ENCODE results near the gene ARHGEF9. TPM values are rescaled to one million over a fixed set of nuclear protein-coding genes. Genes with fewer than 3 reads are reported as not detected.

The ARHGEF9 gene
- total and polyA plus RNA-seq, 10 of the 15 experiments (the other 5 are each of a cell fraction or from before 2014, with no cell fraction given): 3.2 to 25.2 (median 14.3) TPM

DNA sequence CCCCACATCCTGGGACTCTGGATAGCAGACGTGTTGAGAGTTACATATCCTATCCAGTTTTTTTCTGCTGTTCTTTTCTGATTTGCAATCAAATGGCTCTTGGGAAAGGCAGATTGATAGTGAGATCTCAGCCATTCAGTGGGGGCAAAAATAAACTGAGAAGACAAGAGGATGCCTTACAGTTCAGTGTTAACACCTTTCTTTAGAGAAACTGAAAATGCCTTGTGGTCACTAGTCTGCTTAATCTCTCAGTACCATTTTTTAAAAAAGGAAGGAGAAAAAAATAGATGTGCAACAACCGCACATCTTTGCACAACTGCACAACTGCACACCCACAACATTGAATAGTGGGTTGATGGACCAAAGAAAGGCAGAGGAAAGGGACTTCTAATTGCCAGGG lies 109.3 kb downstream of the ARHGEF9 start (continued):
- TF ChIP-seq, protein P1, sequence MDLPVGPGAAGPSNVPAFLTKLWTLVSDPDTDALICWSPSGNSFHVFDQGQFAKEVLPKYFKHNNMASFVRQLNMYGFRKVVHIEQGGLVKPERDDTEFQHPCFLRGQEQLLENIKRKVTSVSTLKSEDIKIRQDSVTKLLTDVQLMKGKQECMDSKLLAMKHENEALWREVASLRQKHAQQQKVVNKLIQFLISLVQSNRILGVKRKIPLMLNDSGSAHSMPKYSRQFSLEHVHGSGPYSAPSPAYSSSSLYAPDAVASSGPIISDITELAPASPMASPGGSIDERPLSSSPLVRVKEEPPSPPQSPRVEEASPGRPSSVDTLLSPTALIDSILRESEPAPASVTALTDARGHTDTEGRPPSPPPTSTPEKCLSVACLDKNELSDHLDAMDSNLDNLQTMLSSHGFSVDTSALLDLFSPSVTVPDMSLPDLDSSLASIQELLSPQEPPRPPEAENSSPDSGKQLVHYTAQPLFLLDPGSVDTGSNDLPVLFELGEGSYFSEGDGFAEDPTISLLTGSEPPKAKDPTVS (IDR thresholded peaks at IDR 0.05; ENCODE audit: low read depth, low read length): no peak

DNA sequence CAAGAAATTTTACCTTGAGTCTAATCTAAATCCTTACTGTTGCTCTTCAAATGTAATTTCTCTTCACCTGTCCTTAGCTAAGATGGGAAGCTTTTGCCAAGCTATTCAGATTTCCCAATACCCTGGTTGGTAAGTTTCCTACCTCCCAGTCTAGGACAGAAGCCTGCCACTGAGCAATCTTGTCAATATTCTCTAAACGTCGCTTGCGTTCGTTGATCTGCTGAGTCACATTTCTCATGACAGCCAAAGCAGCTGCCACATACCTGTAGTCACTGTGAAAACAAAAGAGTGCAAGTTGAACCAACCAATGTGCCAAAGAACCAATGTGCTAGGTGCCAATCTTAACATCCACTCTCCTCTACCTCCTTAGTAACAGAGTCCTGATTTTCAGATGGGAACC lies 111.1 kb downstream of the ARHGEF9 start:
- H3K79me2 ChIP-seq (ENCODE audit: control insufficient read depth, insufficient read depth, low read length): no peaks in the 10 kb centered on the region
- H3K27ac ChIP-seq (ENCODE audit: control insufficient read depth, insufficient read depth): no peak overlapping the region
- DNase-seq (ENCODE audit: low read depth, low spot score): no peak
- ChIA-PET POLR2A (no interaction called here), SMC1A (ENCODE audit: uncharacterized antibody, unreplicated experiment) (interaction anchor here (1.0 kb wide), 1 partner anchor 13 kb away, joined by 3 read pairs; no protein-coding TSS in a partner anchor), CTCF (interaction anchor here (0.7 to 2.0 kb wide), 2 partner anchors 13 to 16 kb away, joined by 3 to 7 read pairs; no protein-coding TSS in a partner anchor), RAD21 (ENCODE audit: unreplicated experiment) (no interaction called here)
- FAIRE-seq: no peak
- no peak for TF ChIP-seq TCF3 (IDR thresholded peaks at IDR 0.05; ENCODE audit: borderline replicate concordance, insufficient read depth, low read depth, low read length)
- H3K9me3 ChIP-seq (replicated peaks; ENCODE audit: control insufficient read depth, insufficient read depth, low read length): no peaks in the 10 kb centered on the region
- no peaks in the 10 kb centered on the region for H3K4me1 ChIP-seq (ENCODE audit: control insufficient read depth, insufficient read depth, low read length)
- ATAC-seq: no peak
- no TSS peak for BruUV-seq (replicated peaks)
- no peak overlapping the region for H3K4me3 ChIP-seq
- H3K36me3 ChIP-seq (ENCODE audit: control insufficient read depth in 2 of 2, insufficient read depth in 2 of 2, low read length in 1 of 2): peaks cover 0 to 3% of the 10 kb centered on the region in 2 experiments; a peak in 2 of 4 replicates
- no peak overlapping the region for H3K4me2 ChIP-seq (ENCODE audit: control insufficient read depth, insufficient read depth)
- no peak overlapping the region for H3K9ac ChIP-seq (ENCODE audit: control insufficient read depth, insufficient read depth, low read length)
- H2AFZ ChIP-seq (ENCODE audit: control insufficient read depth, low read depth, low read length): no peak overlapping the region
- in situ Hi-C loops (cut with MboI): no loop called here
- H4K20me1 ChIP-seq (ENCODE audit: control insufficient read depth, insufficient read depth): no peaks in the 10 kb centered on the region
- 83% methylated on average over 4 of the region's 4 CpGs for WGBS (ENCODE audit: insufficient coverage, insufficient replicate concordance, low lambda C conversion rate, missing lambda C conversion rate)
- H3K27me3 ChIP-seq (replicated peaks in 1 of 2; ENCODE audit: control insufficient read depth in 2 of 2, insufficient read depth in 2 of 2, low read length in 1 of 2): no peaks in the 10 kb centered on the region
- intact Hi-C loops (cut with micrococcal nuclease; ENCODE audit: unreplicated experiment): no loop called here

DNA sequence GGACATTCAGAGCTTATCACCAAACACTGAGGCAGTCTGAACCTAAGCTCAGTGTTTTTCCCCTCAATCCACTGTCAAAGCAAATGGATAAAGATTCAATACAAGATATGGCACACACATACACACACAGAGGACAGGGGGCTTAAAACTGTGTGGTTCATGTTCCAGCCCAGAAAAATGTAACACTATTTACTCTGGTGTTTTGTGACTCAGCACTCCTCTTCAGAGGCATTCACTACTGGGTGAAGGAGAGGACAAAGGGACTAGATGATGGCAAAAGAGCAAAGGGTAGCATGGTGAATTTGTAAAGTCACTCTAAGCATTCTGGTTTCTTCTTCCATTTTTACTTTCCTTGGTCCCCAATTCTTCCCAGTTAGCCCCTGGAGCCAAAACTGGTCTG lies 120.3 kb downstream of the ARHGEF9 start:
- no peaks in the 10 kb centered on the region for H3K9me3 ChIP-seq (replicated peaks; ENCODE audit: control insufficient read depth, insufficient read depth, low read length)
- BruUV-seq (replicated peaks): no TSS peak
- CTCF ChIA-PET: no interaction called here
- H4K20me1 ChIP-seq (ENCODE audit: control insufficient read depth, insufficient read depth): no peaks in the 10 kb centered on the region
- no peak for TF ChIP-seq CHD4 (IDR thresholded peaks at IDR 0.05)
- TF ChIP-seq, protein P2, sequence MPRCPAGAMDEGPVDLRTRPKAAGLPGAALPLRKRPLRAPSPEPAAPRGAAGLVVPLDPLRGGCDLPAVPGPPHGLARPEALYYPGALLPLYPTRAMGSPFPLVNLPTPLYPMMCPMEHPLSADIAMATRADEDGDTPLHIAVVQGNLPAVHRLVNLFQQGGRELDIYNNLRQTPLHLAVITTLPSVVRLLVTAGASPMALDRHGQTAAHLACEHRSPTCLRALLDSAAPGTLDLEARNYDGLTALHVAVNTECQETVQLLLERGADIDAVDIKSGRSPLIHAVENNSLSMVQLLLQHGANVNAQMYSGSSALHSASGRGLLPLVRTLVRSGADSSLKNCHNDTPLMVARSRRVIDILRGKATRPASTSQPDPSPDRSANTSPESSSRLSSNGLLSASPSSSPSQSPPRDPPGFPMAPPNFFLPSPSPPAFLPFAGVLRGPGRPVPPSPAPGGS (IDR thresholded peaks at IDR 0.05; ENCODE audit: borderline replicate concordance, insufficient read depth, low read depth, low read length, poor library complexity, severe bottlenecking): no peak
- TF ChIP-seq, protein P3, sequence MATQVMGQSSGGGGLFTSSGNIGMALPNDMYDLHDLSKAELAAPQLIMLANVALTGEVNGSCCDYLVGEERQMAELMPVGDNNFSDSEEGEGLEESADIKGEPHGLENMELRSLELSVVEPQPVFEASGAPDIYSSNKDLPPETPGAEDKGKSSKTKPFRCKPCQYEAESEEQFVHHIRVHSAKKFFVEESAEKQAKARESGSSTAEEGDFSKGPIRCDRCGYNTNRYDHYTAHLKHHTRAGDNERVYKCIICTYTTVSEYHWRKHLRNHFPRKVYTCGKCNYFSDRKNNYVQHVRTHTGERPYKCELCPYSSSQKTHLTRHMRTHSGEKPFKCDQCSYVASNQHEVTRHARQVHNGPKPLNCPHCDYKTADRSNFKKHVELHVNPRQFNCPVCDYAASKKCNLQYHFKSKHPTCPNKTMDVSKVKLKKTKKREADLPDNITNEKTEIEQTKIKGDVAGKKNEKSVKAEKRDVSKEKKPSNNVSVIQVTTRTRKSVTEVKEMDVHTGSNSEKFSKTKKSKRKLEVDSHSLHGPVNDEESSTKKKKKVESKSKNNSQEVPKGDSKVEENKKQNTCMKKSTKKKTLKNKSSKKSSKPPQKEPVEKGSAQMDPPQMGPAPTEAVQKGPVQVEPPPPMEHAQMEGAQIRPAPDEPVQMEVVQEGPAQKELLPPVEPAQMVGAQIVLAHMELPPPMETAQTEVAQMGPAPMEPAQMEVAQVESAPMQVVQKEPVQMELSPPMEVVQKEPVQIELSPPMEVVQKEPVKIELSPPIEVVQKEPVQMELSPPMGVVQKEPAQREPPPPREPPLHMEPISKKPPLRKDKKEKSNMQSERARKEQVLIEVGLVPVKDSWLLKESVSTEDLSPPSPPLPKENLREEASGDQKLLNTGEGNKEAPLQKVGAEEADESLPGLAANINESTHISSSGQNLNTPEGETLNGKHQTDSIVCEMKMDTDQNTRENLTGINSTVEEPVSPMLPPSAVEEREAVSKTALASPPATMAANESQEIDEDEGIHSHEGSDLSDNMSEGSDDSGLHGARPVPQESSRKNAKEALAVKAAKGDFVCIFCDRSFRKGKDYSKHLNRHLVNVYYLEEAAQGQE (IDR thresholded peaks at IDR 0.05; ENCODE audit: low read depth, low read length): no peak
- H3K79me2 ChIP-seq (ENCODE audit: control insufficient read depth, insufficient read depth, low read length): no peaks in the 10 kb centered on the region
- no peak overlapping the region for H3K9ac ChIP-seq (ENCODE audit: control insufficient read depth, insufficient read depth, low read length)
- SMC1A ChIA-PET (ENCODE audit: uncharacterized antibody, unreplicated experiment): no interaction called here
- ATAC-seq (no peak), FAIRE-seq (no peak), DNase-seq (ENCODE audit: low read depth, low spot score) (no peak)
- intact Hi-C loops (cut with micrococcal nuclease; ENCODE audit: unreplicated experiment): no loop called here
- H3K27me3 ChIP-seq (replicated peaks in 1 of 2; ENCODE audit: control insufficient read depth in 2 of 2, insufficient read depth in 2 of 2, low read length in 1 of 2): no peaks in the 10 kb centered on the region
- no peaks in the 10 kb centered on the region for H3K4me1 ChIP-seq (ENCODE audit: control insufficient read depth, insufficient read depth, low read length)
- no peak overlapping the region for H3K4me3 ChIP-seq
- no peaks in the 10 kb centered on the region; a peak in 1 of 4 replicates for H3K36me3 ChIP-seq (ENCODE audit: control insufficient read depth in 2 of 2, insufficient read depth in 2 of 2, low read length in 1 of 2)
- RAD21 ChIA-PET (ENCODE audit: unreplicated experiment): no interaction called here
- H3K4me2 ChIP-seq (ENCODE audit: control insufficient read depth, insufficient read depth): no peak overlapping the region
- no peak overlapping the region for H3K27ac ChIP-seq (ENCODE audit: control insufficient read depth, insufficient read depth)
- in situ Hi-C loops (cut with MboI): no loop called here
- no peak overlapping the region for H2AFZ ChIP-seq (ENCODE audit: control insufficient read depth, low read depth, low read length)
- POLR2A ChIA-PET: no interaction called here
